Left lung (tissue), 10 donors: ENCODE data around the gene AKAP9. TPM values are rescaled to one million over a fixed set of nuclear protein-coding genes. Genes with fewer than 3 reads are reported as not detected.
"Not testable (repeated sequence)": the region's sequence is repeated elsewhere in the genome, so short reads cannot be mapped to it uniquely, and the experiment has no call there.

Source experiments
- ATAC-seq: fragments of 200-7000 bp; cut with Tn5 transposase; one replicate; pipeline ENCODE4 v1.9.1; 2020; ENCODE audit warnings: moderate library complexity
- DNase-seq, 4 donors: peaks; one replicate each; pipeline ENCODE4 v3.0.0-alpha.2; 2013 to 2020
- H3K27ac ChIP-seq, 2 donors: fragments of 200-600 bp; sonication (generic) in 1 of 2; one replicate each; pipeline versions ENCODE4 v1.5.0 to v1.8.0; 2020 to 2021
- H3K27me3 ChIP-seq, 2 donors: fragments of 200-600 bp; sonication (generic) in 1 of 2; one replicate each; pipeline versions ENCODE4 v1.5.0 to v1.8.0; 2020 to 2021
- H3K36me3 ChIP-seq, 2 donors: fragments of 200-600 bp; sonication (generic) in 1 of 2; one replicate each; pipeline versions ENCODE4 v1.5.0 to v1.8.0; 2020 to 2021
- H3K4me1 ChIP-seq, 2 donors: fragments of 200-600 bp; one replicate each; pipeline ENCODE4 v1.8.0; 2021
- H3K4me3 ChIP-seq, 2 donors: fragments of 200-600 bp; sonication (generic) in 1 of 2; one replicate each; pipeline versions ENCODE4 v1.5.0 to v1.8.0; 2020 to 2021; ENCODE audit warnings: mild to moderate bottlenecking in 1 of 2
- H3K9me3 ChIP-seq, 2 donors: fragments of 200-600 bp; sonication (generic) in 1 of 2; one replicate each; pipeline versions ENCODE4 v1.5.0 to v1.8.0; 2020 to 2021
- CTCF ChIP-seq, 2 donors: fragments of 200-600 bp; sonication (generic) in 1 of 2; IDR thresholded peaks; one replicate each; pipeline versions ENCODE4 v1.5.0 to v1.8.0; 2021; ENCODE audit warnings: antibody characterized with exemption in 2 of 2
- intact Hi-C, 2 donors: fragments of 100-400 bp; cut with DNase I; formaldehyde crosslinking; loops; one replicate each; pipeline versions ENCODE4 v1.11.2 to v1.14.2; 2022
- polyA plus RNA-seq, 6 donors: library from polyadenylated mRNA; unstranded; fragments of 120-200 nt; gene quantifications; one replicate each; pipeline ENCODE4 v1.2.1, GENCODE V29; 2013; ENCODE audit not compliant: insufficient read length in 6 of 6
- total RNA-seq, 2 donors: library from RNA; stranded (reverse); fragmentation: NEBNext Ultra II Directional; extraction: Animal tissue kit (Norgen Biotek cat#: 25700); gene quantifications; one replicate each; pipeline ENCODE4 v1.2.1, GENCODE V29; 2021
- donor health status: DM: no; HTN: yes; CAD: no.
- donor health status: DM: no; HTN: no; CAD: no.

The AKAP9 gene
- total and polyA plus RNA-seq, 8 donors, result 57.5 to 105 (median 88.9) TPM

- no peak overlapping the region for H3K4me3 ChIP-seq
- TF ChIP-seq CTCF (IDR thresholded peaks at IDR 0.05), result no peak
- no peaks in the 10 kb centered on the region for H3K9me3 ChIP-seq
- H3K36me3 ChIP-seq, result no peaks in the 10 kb centered on the region
- intact Hi-C loops, result no loop called here
- DNase-seq (no peak), ATAC-seq (no peak)
- no peak overlapping the region for H3K27ac ChIP-seq
- no peaks in the 10 kb centered on the region for H3K27me3 ChIP-seq
- H3K4me1 ChIP-seq, result peaks cover 0 to 20% of the 10 kb centered on the region in 2 donors
These were observed 196.9 kb downstream of the AKAP9 start for GRCh38 chr7:92137557-92137956.

GRCh38 chr7:92141161-92141560 is 200.5 kb downstream of the AKAP9 start:
- TF ChIP-seq CTCF (IDR thresholded peaks at IDR 0.05), result no peak
- no peaks in the 10 kb centered on the region for H3K9me3 ChIP-seq
- no peak overlapping the region for H3K4me3 ChIP-seq
- no peaks in the 10 kb centered on the region for H3K36me3 ChIP-seq
- H3K4me1 ChIP-seq, result no peaks in the 10 kb centered on the region
- H3K27me3 ChIP-seq, result no peaks in the 10 kb centered on the region
- ATAC-seq, result no peak
- intact Hi-C loops, result no loop called here
- H3K27ac ChIP-seq, result no peak overlapping the region
- no peak for DNase-seq

- H3K4me3 ChIP-seq, H3K4me1 ChIP-seq, H3K9me3 ChIP-seq, H3K36me3 ChIP-seq, DNase-seq, H3K27me3 ChIP-seq, ATAC-seq, intact Hi-C loops, H3K27ac ChIP-seq: not testable (repeated sequence)
These were observed 202.1 kb downstream of the AKAP9 start for GRCh38 chr7:92142791-92143190.

GRCh38 chr7:92143192-92143880 is 202.7 kb downstream of the AKAP9 start:
- H3K9me3 ChIP-seq, H3K4me1 ChIP-seq, H3K36me3 ChIP-seq, H3K27me3 ChIP-seq, DNase-seq, H3K27ac ChIP-seq, intact Hi-C loops, H3K4me3 ChIP-seq, ATAC-seq: not testable (repeated sequence)

GRCh38 chr7:92149736-92150239 is 209.1 kb downstream of the AKAP9 start:
- intact Hi-C loops, result no loop called here
- no peak overlapping the region for H3K4me3 ChIP-seq

More at GRCh38 chr7:92149736-92150239, 209.1 kb downstream of the AKAP9 start:
- no peaks in the 10 kb centered on the region for H3K9me3 ChIP-seq
- no peaks in the 10 kb centered on the region for H3K4me1 ChIP-seq
- ATAC-seq (no peak), DNase-seq (no peak)
- no peaks in the 10 kb centered on the region for H3K27me3 ChIP-seq
- TF ChIP-seq CTCF (IDR thresholded peaks at IDR 0.05), result no peak
- H3K36me3 ChIP-seq, result no peaks in the 10 kb centered on the region
- H3K27ac ChIP-seq, result no peak overlapping the region
